EL (cell line): ENCODE results near the gene MCCC2.
A peak's percentile ranks its signal among the peaks of the same experiment; 100 is the strongest.
"Not testable (repeated sequence)": the region's sequence is repeated elsewhere in the genome, so short reads cannot be mapped to it uniquely, and the experiment has no call there.

Source experiments
- DNase-seq: peaks from one replicate; pipeline ENCODE4 v3.0.0-alpha.2; 2016

Gene MCCC2

DNA sequence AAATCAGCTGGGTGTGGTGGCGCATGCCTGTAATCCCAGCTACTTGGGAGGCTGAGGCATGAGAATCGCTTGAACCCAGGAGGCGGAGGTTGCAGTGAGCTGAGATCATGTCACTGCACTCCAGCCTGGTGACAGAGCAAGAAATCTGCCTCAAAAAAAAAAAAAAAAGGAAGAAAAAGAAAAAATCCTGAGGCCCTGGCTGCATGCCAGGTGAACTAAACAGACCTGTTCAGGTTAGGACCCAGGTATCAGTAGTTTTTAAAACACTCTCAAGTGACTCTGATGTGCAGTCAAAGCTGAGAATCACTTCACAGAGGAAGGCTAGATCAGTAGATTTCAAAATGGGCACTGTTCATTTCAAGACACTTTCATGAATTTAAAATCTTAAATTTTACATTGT, 77.5 kb downstream of the MCCC2 start:
- DNase-seq = not testable (repeated sequence)

- DNase-seq = no peak
Measured at GRCh38 chr5:71666321-71666720, 79.2 kb downstream of the MCCC2 start.

- DNase-seq = no peak
Measured at GRCh38 chr5:71677977-71678376, 90.8 kb downstream of the MCCC2 start.

DNA sequence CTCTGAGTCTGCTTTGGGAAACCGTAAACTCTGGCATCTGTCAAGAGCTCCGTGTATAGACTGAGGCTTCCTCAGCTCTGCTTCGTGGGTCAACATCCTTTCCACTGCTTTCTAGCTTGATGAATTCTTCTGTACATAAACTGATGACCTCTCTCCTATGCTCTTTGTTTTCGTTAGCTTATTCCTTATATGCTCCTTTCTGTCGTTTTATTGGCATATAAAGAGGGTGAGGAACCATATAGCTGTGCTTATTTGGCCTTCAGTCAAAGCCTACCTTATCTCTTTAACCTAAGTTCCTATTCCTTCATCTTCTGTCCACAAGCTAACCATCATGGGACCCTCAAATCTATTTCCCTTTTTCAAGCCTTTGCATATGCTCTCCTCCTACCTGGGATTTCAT, 92.6 kb downstream of the MCCC2 start:
- DNase-seq = no peak

GRCh38 chr5:71680510-71680909, 93.4 kb downstream of the MCCC2 start:
- DNase-seq = no peak

GRCh38 chr5:71681296-71681695, 94.2 kb downstream of the MCCC2 start:
- no peak for DNase-seq

- DNase-seq = no peak
Measured at GRCh38 chr5:71684309-71684708, 97.2 kb downstream of the MCCC2 start.

DNA sequence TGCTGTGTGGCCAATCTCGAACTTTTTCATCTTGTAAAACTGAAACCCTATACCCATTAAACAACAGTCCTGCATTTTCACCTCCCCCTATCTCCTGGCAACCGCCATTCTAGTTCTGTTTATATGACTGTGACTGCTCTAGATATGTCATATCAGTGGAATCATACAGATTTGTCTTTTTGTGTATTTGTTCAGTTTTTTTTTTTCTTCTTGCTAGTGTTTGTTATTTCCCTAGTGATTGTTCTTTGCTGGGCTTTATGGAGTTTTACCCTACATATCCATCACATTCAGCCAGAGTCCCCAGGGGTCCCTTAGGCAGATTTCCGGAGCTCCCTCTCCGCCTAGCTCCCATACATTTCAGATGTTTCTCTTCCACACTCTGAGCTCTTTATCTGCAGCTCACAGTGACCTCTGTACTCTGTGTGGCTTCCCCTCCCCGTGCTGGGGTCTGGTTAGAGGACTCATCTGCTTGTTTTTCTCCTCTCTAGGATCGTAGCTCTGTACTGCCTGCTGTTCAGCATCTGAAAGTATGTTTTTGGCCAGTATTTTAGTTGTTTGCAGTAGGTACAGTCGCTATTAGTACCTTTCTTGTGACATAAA, 106.8 kb downstream of the MCCC2 start:
- DNase-seq = no peak

DNA sequence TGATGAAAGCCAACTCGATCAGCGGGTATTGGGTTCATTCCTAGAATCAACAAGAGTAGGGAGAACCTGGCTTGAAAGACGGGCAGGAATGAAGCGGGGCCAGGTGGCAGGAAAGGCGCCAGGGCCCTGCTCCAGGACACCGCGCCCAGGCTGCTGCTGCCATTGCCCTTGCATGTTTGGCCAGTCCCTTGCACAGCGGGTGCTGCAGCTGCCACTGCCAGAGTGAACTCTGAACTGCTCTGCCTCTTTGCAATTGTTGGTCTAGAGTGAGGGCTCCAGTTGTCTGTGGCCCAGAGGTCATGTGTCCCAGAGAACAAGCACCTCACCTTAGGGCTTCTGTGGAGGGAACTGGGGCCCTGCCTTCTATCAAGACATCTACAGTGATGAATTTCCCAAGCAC, 107.9 kb downstream of the MCCC2 start:
- no peak for DNase-seq

- no peak for DNase-seq
Measured at GRCh38 chr5:71695595-71695994, 108.5 kb downstream of the MCCC2 start.

DNA sequence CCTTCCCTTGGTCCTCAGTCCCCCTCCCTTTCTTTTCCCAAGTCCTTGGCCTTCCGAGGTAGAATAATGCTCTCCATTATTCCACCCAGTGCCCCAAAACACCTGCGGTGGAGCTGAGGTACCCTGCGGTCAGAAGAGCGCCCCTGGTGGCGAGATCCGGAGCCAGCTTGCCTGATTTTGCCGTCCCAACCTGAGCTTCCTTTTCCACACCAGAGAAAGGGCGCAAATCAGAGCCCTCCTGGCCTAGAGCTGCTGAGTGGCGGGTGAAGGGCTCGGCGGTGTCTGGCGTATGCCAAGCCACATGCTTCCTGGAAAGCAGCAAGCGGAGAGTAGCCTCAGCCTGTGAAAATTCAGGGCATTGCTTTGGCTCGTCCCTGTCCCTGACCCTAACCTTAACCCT, 110.8 kb downstream of the MCCC2 start:
- DNase-seq = no peak

GRCh38 chr5:71699233-71699632, 112.1 kb downstream of the MCCC2 start:
- DNase-seq = no peak

GRCh38 chr5:71699751-71700150, 112.6 kb downstream of the MCCC2 start:
- DNase-seq = no peak

DNA sequence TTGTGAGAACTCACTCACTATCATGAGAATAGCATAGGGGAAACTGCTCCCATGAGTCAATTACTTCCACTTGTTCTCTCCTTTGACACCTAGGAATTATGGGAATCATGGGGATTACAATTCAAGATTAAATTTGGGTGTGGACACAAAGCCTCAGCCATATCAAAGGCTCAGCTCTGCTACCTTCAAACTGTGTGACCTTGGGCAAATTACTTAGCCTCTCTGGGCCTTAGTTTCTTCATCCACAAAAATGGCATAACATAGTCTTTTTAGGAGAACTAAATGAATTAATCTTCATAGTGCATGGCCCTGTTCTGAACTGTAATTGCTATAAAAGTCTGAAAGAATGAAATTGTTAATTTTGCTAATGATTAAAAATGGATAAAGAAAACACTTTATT, 113.7 kb downstream of the MCCC2 start:
- DNase-seq = no peak

DNA sequence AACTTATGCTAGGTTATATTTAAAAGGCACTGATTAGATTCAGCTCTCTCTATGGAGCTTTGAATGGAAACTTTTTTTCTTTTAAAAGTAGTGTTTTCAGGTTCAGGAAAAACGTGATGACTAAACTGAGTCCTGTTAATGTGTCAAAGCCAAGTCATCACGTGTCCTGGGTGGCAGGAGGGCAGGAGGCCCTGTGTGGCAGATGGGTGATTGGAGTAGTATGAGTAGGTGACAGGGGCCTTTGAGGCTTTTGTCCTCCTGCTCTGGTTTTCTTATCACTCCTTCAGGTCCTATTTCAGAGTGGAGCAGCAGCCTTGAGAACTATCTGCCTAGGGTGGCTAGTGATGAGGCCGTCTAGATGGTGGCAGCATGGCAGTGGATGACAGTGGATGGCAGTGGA, 114.3 kb downstream of the MCCC2 start:
- no peak for DNase-seq

DNA sequence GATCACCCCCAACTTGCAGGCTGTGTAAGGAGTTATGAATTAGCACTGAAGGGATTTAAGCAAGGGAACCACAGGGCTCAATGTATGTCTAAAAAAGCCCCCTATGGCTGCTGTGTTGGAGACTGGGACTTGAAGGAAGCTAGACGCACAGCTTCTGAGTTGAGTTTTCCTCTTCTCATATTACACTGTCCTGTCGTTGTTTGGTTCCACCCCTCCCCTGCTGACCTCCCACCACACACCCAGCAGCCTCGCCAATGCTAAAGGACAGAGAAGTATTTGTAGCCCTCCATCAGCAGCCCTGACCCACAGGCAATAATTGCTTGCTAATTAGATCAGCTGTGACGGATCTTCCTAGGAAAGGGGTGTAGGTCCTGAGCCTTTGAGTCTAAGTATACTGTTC, 116.8 kb downstream of the MCCC2 start:
- DNase-seq = no peak

DNA sequence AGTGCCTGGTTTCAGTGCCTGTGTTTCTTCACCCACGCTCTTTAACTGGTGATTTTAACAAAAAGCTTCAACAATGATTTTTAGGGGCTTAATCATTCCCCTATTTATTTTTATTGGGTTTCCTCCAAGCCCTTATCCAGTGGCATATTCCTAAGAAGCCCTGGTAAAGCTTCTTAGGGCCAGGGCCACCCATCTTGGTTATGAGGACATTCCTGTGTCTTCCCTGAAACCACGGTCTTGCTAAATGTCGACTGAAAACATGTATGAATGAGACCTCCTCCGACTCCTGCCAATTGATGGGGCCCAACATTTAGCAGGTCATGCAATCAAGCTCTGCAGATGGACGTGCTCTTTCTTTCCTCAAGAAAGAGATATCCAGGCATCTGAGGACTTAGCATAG, 118.3 kb downstream of the MCCC2 start:
- peak; percentile 18 for DNase-seq

GRCh38 chr5:71706906-71707305, 119.8 kb downstream of the MCCC2 start:
- DNase-seq = no peak
